OCI-LY7 (cell line): Measurements from ENCODE around the gene SLC39A8.

Source experiments
- CTCF ChIP-seq: fragments of 200-600 bp; sonication (generic); conservative IDR thresholded peaks from 2 replicates; pipeline ENCODE4 v1.5.1; 2014; ENCODE audit warnings: mild to moderate bottlenecking, antibody characterized with exemption, low read length, moderate library complexity, mixed read lengths
- EZH2phosphoT487 ChIP-seq: fragments of 200-600 bp; sonication (generic); IDR thresholded peaks from 2 replicates; pipeline ENCODE4 v1.6.1; 2018; ENCODE audit warnings: low read depth, borderline replicate concordance, mild to moderate bottlenecking, mixed run types, antibody characterized with exemption, low read length, moderate library complexity, mixed read lengths

GRCh38 chr4:102387552-102388150 lies 42.4 kb upstream of the SLC39A8 start:
- TF ChIP-seq CTCF (no peak), EZH2phosphoT487 (no peak)
